HG02981 (cell line): ENCODE results near the gene FCAR.
"Not testable (repeated sequence)": the region's sequence is repeated elsewhere in the genome, so short reads cannot be mapped to it uniquely, and the experiment has no call there.

Source experiments
- ATAC-seq: cut with Tn5 transposase; IDR thresholded peaks from one replicate; pipeline ENCODE4 v1.9.1; 2021; ENCODE audit warnings: mild to moderate bottlenecking, moderate library complexity; ENCODE audit not compliant: unreplicated experiment

Gene FCAR

GRCh38 chr19:54873990-54874389 is at the start of gene FCAR:
TSS of gene FCAR (plus strand) at chr19:54874235. CDS start at chr19:54874290, 55 bp downstream.
- no peak for ATAC-seq

- not testable (repeated sequence) for ATAC-seq
Observed at GRCh38 chr19:54824416-54824815, 49.6 kb upstream of the FCAR start.

DNA sequence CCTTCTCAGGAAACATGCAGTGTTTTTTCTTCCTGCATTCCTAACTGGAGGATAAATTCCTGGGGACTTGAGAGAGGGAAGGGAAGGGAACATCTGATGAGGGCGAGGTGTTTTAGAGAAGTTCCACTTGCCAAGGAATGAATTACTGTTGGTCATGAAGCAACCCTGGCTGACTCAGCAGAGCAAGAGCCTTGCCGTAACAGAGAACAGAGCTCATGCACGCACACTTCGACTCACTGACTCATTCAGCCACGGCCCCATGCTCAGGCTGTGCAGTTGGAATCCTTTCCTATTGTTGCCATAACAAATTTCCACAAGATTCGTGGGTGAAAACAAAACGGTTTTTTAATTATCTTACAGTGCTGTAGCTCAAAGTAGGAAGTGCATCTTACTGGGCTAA is 48.7 kb upstream of the FCAR start:
- ATAC-seq: not testable (repeated sequence)

- ATAC-seq: not testable (repeated sequence)
Observed at GRCh38 chr19:54828064-54828463, 46.0 kb upstream of the FCAR start.

DNA sequence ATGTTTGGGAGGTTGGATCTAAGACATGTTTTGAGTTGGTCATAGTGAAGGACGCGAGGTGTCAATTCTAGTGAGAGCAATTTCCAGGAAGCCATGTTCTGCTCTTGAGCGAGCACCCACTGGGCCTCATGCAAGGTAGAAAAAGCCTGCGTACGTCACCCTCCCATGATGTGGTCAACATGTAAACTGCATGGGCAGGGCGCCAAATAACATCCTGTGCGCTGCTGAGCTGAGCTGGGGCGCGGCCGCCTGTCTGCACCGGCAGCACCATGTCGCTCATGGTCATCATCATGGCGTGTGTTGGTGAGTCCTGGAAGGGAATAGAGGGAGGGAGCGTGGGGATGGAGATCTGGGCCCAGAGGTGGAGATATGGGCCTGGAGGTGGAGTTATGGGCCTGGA is 41.5 kb upstream of the FCAR start, which contains the start of gene KIR2DS4:
Gene KIR2DS4 (plus strand): TSS at position 181 of the 400 bp plus-strand sequence.
- not testable (repeated sequence) for ATAC-seq

DNA sequence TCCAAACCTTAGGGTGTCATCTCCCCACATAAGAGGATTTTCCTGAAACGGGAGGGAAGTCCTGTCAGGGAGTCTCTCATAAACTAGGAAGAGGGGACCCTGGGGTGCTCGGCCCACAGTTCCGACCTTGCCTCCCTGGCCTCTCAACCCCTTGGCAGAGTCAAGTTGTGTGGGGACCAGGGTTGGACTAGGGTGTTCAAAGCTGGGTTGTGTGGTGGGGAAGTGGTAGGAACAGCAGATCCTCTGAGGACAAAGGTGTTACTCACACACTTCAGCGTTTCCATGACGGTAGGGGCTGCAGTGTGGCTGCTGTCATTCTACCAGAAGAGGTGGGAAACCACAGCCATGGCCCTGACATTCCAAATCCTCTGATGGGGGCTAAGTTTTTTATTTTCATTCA is 38.9 kb upstream of the FCAR start:
- not testable (repeated sequence) for ATAC-seq

- not testable (repeated sequence) for ATAC-seq
Observed at GRCh38 chr19:54837522-54837921, 36.5 kb upstream of the FCAR start.

DNA sequence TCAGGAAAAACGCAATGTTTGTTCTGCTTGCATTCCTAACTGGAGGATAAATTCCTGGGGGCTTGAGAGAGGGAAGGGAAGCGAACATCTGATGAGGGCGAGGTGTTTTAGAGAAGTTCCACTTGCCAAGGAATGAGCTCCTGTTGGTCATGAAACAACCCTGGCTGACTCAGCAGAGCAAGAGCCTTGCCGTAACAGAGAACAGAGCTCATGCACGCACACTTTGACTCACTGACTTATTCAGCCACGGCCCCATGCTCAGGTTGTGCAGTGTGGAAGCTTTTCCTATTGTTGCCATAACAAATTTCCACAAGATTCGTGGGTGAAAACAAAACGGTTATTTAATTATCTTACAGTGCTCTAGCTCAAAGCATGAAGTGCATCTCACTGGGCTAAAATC is 30.9 kb upstream of the FCAR start:
- not testable (repeated sequence) for ATAC-seq

DNA sequence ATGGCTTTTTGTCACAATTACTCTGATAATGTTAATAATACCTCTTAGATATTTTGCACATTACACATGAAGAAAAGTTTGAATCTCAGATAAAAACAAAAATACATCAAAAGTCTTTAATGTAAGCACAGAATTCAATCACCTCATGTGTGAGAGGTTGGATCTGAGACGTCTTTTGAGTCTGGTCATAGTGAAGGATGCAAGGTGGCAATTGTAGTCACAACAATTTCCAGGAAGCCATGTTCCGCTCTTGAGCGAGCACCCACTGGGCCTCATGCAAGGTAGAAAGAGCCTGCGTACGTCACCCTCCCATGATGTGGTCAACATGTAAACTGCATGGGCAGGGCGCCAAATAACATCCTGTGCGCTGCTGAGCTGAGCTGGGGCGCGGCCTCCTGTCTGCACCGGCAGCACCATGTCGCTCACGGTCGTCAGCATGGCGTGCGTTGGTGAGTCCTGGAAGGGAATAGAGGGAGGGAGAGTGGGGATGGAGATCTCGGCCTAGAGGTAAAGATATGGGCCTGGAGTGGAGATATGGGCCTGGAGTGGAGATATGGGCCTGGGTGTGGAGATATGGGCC is 23.9 kb upstream of the FCAR start, which contains the start of gene KIR3DL2:
Gene KIR3DL2 (plus strand): TSS at position 383 of the 580 bp plus-strand sequence. CDS start 33 bp downstream, at position 416.
- ATAC-seq: not testable (repeated sequence)

DNA sequence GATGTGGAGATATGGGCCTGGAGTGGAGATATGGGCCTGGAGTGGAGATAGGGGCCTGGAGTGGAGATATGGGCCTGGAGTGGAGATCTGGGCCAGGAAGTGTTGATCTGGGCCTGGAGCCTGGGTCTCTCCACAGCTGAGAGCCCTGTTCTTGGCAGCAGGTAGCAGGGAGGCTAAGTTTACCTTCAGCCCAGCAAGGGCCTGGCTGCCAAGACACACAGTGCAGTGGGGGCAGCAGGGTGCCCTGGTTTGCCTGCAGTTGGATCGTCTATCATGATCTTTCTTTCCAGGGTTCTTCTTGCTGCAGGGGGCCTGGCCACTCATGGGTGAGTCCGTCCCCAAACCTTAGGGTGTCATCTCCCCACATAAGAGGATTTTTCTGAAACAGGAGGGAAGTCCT is 23.1 kb upstream of the FCAR start:
- ATAC-seq: no peak

DNA sequence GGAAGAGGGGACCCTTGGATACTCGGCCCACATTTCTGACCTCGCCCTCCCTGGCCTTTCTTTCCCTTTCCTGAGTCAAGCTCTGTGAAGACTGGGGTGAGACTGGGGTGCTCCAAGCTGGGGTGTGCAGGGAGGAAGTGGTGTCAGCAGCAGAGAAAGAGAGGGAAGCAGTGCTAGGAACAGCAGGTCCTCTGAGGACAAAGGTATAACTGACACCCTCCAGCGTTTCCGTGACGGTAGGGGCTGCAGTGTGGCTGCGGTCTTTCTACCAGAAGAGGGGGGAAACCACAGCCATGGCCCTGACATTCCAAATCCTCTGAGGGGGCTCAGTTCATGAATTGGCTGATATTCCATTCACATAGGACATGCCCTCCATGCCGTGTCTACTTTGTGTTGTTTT is 22.7 kb upstream of the FCAR start:
- ATAC-seq: no peak

DNA sequence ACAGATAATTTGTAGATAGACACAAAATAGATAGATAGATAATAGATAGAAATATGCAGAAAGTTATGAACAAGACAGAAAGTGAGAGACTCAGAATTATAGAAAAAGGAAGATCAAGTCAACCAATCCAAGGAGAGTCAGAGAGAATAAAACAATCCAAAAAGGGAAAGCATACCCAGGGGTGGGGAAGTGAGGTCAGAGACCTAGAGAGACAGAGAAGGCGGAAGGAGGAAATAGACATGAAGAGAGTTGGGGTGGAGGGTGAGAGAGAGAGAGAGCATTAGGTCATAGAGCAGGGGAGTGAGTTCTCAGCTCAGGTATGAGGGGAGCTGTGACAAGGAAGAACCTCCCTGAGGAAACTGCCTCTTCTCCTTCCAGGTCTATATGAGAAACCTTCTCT is 18.8 kb upstream of the FCAR start:
- ATAC-seq: not testable (repeated sequence)

- ATAC-seq: not testable (repeated sequence)
Observed at GRCh38 chr19:54858476-54858875, 15.6 kb upstream of the FCAR start.

DNA sequence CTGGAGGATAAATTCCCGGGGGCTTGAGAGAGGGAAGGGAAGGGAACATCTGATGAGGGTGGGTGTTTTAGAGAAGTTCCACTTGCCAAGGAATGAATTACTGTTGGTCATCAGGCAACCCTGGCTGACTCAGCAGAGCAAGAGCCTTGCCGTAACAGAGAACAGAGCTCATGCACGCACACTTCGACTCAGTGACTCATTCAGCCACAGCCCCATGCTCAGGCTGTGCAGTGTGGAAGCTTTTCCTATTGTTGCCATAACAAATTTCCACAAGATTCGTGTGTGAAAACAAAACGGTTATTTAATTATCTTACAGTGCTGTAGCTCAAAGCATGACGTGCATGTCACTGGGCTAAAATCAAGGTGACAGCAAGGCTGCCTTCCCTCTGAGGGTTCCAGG is 14.6 kb upstream of the FCAR start:
- not testable (repeated sequence) for ATAC-seq

DNA sequence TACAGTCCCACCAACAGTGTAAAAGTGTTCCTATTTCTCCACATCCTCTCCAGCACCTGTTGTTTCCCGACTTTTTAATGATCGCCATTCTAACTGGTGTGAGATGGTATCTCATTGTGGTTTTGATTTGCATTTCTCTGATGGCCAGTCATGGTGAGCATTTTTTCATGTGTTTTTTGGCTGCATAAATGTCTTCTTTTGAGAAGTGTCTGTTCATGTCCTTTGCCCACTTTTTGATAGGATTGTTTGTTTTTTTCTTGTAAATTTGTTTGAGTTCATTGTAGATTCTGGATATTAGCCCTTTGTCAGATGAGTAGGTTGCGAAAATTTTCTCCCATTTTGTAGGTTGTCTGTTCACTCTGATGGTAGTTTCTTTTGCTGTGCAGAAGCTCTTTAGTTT is 10.6 kb upstream of the FCAR start:
- ATAC-seq: not testable (repeated sequence)

DNA sequence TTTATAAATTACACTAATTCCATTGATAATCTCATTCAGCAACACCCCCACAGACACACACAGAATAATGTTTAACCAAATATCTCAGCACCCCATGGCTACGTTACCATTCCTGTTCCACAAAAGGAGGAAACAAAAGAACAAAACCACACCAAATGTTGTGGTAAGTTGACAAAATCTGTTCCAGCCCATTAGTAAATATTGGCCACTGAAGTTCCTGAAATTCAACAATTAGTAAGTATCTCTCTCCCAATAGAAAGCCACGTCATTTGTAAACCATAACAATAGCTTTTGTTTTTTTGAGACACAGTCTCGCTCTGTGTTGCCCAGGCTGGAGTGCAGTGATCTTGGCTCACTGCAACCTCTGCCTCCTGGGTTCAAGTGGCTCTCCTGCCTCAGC is 2.3 kb upstream of the FCAR start:
- ATAC-seq: no peak

GRCh38 chr19:54875506-54875905 is 1.5 kb downstream of the FCAR start:
- ATAC-seq: no peak

DNA sequence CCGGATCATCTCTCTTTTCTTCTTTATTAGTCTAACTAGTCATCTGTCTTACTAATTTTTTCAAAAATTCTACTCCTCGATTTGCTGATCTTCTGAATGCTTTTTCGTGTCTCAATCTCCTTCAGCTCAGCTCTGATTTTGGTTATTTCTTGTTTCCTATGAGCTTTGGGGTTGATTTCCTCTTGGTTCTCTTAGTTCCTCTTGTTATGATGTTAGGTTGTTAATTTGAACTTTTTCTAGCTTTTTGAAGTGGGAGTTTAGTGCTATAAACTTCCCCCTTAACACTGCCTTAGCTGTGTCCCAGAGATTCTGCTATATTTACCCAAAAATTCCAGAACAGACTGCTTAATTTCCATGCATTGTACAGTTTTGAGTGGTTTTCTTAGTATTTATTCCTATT is 3.4 kb downstream of the FCAR start:
- no peak for ATAC-seq

DNA sequence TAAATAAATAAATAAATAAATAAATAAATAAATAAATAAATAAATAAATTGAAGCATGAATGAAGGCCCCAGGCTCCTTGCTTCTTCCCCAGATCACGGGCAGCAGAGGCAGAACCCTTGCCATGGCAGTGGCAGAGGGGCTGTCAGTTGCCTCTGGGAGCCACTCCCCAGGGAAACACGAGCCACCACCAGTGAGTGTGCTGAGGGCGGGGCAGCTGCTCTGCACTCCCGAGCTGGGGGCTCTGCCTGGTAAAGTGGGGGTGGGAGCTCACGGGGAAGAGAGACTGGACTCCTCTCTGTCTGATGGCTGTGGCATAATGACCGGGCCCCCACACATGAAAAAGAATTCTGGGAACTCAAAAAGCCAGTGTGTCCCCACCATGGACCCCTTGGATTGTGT is 7.8 kb downstream of the FCAR start:
- no peak for ATAC-seq

DNA sequence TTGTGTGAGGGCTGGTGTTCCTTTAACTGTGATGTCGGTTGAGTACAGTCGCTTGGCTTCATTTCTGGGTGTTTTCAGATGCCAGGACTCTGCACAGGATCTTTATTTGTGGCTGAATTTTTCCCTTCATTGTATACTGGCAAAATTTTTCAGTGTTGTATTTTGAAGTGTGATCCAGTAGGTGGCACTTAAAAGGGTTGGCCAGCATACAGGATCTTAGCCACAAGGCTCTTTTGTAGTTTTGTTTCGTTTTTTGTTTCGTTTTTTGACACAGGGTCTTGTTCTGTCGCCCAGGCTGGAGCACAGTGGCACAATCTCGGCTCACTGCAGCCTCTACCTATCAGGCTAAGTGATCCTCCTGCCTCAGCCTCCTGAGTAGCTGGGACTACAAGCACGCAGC is 8.7 kb downstream of the FCAR start:
- ATAC-seq: no peak

GRCh38 chr19:54883228-54883627 is 9.2 kb downstream of the FCAR start:
- no peak for ATAC-seq

- no peak for ATAC-seq
Observed at GRCh38 chr19:54888239-54888638, 14.2 kb downstream of the FCAR start.

GRCh38 chr19:54889566-54889965 is 15.5 kb downstream of the FCAR start:
- ATAC-seq: no peak
